Lung (tissue), 12 donors: Measurements from ENCODE around the gene MTRFR. TPM values are rescaled to one million over a fixed set of nuclear protein-coding genes. Genes with fewer than 3 reads are reported as not detected.
A peak's percentile ranks its signal among the peaks of the same experiment; 100 is the strongest.

ENCODE experiments used
- ATAC-seq: fragments of 200-7000 bp; cut with Tn5 transposase; one replicate; pipeline ENCODE4 v1.9.1; 2020; ENCODE audit warnings: moderate number of reproducible peaks; ENCODE audit not compliant: insufficient read depth, low FRiP score
- DNase-seq, 3 donors: peaks; one replicate each; pipeline ENCODE4 v3.0.0-alpha.2; 2013 to 2017
- H3K27ac ChIP-seq, 2 donors: one replicate each; pipeline ENCODE4 v1.5.1; 2013; ENCODE audit warnings: mild to moderate bottlenecking in 2 of 2, moderate library complexity in 2 of 2, control low read depth in 1 of 2, inconsistent platforms in 1 of 2, low read depth in 1 of 2, low read length in 1 of 2
- H3K27me3 ChIP-seq, 3 donors: one replicate each; pipeline ENCODE4 v1.5.1; 2013; ENCODE audit warnings: low read length in 2 of 3; ENCODE audit not compliant: control insufficient read depth in 3 of 3, insufficient read depth in 3 of 3
- H3K36me3 ChIP-seq, 4 donors: one replicate each; pipeline ENCODE4 v1.5.1; 2013; ENCODE audit warnings: low read length in 4 of 4, mild to moderate bottlenecking in 1 of 4, moderate library complexity in 1 of 4; ENCODE audit not compliant: control insufficient read depth in 4 of 4, insufficient read depth in 4 of 4
- H3K4me1 ChIP-seq, 5 donors: one replicate each; pipeline ENCODE4 v1.5.1; 2013; ENCODE audit warnings: low read length in 5 of 5, mild to moderate bottlenecking in 2 of 5, moderate library complexity in 1 of 5; ENCODE audit not compliant: control insufficient read depth in 5 of 5, insufficient read depth in 5 of 5
- H3K4me3 ChIP-seq: one replicate; pipeline ENCODE4 v1.5.1; 2013; ENCODE audit warnings: mild to moderate bottlenecking, control low read depth, moderate library complexity
- H3K9ac ChIP-seq, 2 donors: one replicate each; pipeline ENCODE4 v1.5.1; 2013; ENCODE audit warnings: low read length in 2 of 2, control low read depth in 1 of 2; ENCODE audit not compliant: insufficient read depth in 1 of 2
- H3K9me3 ChIP-seq, 4 donors: one replicate each; pipeline ENCODE4 v1.5.1; 2013; ENCODE audit warnings: low read length in 3 of 4, mild to moderate bottlenecking in 1 of 4, moderate library complexity in 1 of 4; ENCODE audit not compliant: control insufficient read depth in 4 of 4, insufficient read depth in 3 of 4
- CTCF ChIP-seq: IDR thresholded peaks from 2 replicates; pipeline ENCODE4 v1.5.1; 2012; ENCODE audit warnings: mild to moderate bottlenecking; ENCODE audit errors: control extremely low read depth, extremely low read depth
- WGBS, 2 donors: extraction: QIAGEN DNeasy Blood & Tissue Kit; methylation state at CpG; one replicate each; pipeline ENCODE4 v1.1.7; 2013; 5-methylcytosine and 5-hydroxymethylcytosine counted together
- polyA plus RNA-seq, 2 donors: library from polyadenylated mRNA; stranded (reverse); fragments of 200-250 nt; gene quantifications; one replicate each; pipeline ENCODE4 v1.2.1, GENCODE V29; 2013
- total RNA-seq, 2 donors: library from RNA; depleted of rRNA in 1 of 2; stranded (reverse); fragments of >200 nt in 1 of 2; gene quantifications; one replicate each; pipeline ENCODE4 v1.2.1, GENCODE V29; 2014 to 2021
- donor health status: control.
- donor health status: control.
- donor health status: Bipolar disorder and iron deficiency.
- donor health status: healthy.
- donor health status: DM: yes; HTN: yes; CAD: no.

The MTRFR gene
- total and polyA plus RNA-seq, 4 donors: 8.8 to 21.6 (median 16.3) TPM

DNA sequence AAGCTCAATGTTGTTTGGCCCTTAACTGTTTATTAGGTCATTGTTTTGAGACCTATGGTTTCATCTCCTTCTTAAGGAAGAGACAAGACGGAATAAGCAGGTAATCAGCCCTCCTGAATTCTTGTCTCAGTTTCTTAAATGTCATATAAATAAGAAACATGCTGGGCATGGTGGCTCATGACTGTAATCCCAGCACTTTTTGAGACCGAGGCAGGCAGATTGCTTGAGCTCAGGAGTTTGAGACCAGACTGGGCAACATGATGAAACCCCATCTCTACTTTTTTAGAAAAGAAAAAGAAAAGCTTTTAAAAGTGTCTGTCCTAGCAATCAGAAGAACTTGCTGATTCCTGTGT is 5.1 kb downstream of the MTRFR start:
- H3K27ac ChIP-seq: no peak overlapping the region
- peaks cover 0 to 4% (median 2%) of the 10 kb centered on the region in 4 donors for H3K36me3 ChIP-seq
- H3K9me3 ChIP-seq: no peaks in the 10 kb centered on the region
- no peak for TF ChIP-seq CTCF
- H3K4me1 ChIP-seq: peaks cover 0 to 20% (median 7%) of the 10 kb centered on the region in 5 donors
- 62 to 68% methylated on average over 2 of the region's 2 CpGs for WGBS, 2 donors
- H3K4me3 ChIP-seq: no peak overlapping the region
- no peaks in the 10 kb centered on the region for H3K27me3 ChIP-seq
- no peak overlapping the region for H3K9ac ChIP-seq
- DNase-seq (no peak), ATAC-seq (no peak)

GRCh38 chr12:123238961-123239360 is 5.7 kb downstream of the MTRFR start:
- Histone ChIP-seq H3K9me3 (no peaks in the 10 kb centered on the region), H3K4me3 (no peak overlapping the region), H3K27me3 (no peaks in the 10 kb centered on the region), H3K9ac (no peak overlapping the region), H3K4me1 (peaks cover 0 to 17% (median 4%) of the 10 kb centered on the region in 5 donors), H3K27ac (no peak overlapping the region), H3K36me3 (peaks cover 0 to 4% (median 2%) of the 10 kb centered on the region in 4 donors)
- DNase-seq: no peak
- no peak for TF ChIP-seq CTCF
- no peak for ATAC-seq
- WGBS, 2 donors: 89 to 90% methylated on average over 6 of the region's 6 CpGs

GRCh38 chr12:123242116-123242904 is 9.1 kb downstream of the MTRFR start:
- no peaks in the 10 kb centered on the region for H3K27me3 ChIP-seq
- H3K4me3 ChIP-seq: no peak overlapping the region
- TF ChIP-seq CTCF: no peak
- DNase-seq: peak in 1 of 3 donors; percentile 53
- no peaks in the 10 kb centered on the region for H3K9me3 ChIP-seq
- peaks cover 0 to 11% (median 0%) of the 10 kb centered on the region in 5 donors for H3K4me1 ChIP-seq
- H3K9ac ChIP-seq: no peak overlapping the region
- WGBS, 2 donors: 40 to 52% methylated on average over 11 of the region's 11 CpGs
- peak overlapping the region; percentile 10 to 44 for H3K27ac ChIP-seq
- no peak for ATAC-seq
- H3K36me3 ChIP-seq: peaks cover 0 to 4% (median under 1%) of the 10 kb centered on the region in 4 donors
